ENCODE measurements around the gene CTNNA3.

GRCh38 chr10:66505003-66505657, 1190.9 kb downstream of the CTNNA3 start:
- no peak for TF ChIP-seq CTCF (IDR thresholded peaks at IDR 0.05; ENCODE audit: poor library complexity, severe bottlenecking)
- TF ChIP-seq RAD21 (conservative IDR thresholded peaks at IDR 0.05): no peak
- TF ChIP-seq POLR2AphosphoS5 (IDR thresholded peaks at IDR 0.05): no peak
- TF ChIP-seq SMC3 (conservative IDR thresholded peaks at IDR 0.05; ENCODE audit: poor library complexity): no peak
- no peak for TF ChIP-seq TAF1 (IDR thresholded peaks at IDR 0.05; ENCODE audit: low read depth)
- TF ChIP-seq EP300 (conservative IDR thresholded peaks at IDR 0.05; ENCODE audit: poor library complexity, severe bottlenecking): no peak
- TF ChIP-seq EZH2 (IDR thresholded peaks at IDR 0.05; ENCODE audit: borderline replicate concordance, insufficient read depth, low read length, poor library complexity, severe bottlenecking): no peak
- no peak for TF ChIP-seq REST (IDR thresholded peaks at IDR 0.05; ENCODE audit: borderline replicate concordance)
- TF ChIP-seq MXI1 (conservative IDR thresholded peaks at IDR 0.05; ENCODE audit: poor library complexity, severe bottlenecking): no peak
